NCI-H345 treated with DMSO at 0.1 percent for 48 hours (cell line): ENCODE data around the gene C2orf42.
A peak's percentile ranks its signal among the peaks of the same experiment; 100 is the strongest.
"Not testable (repeated sequence)": the region's sequence is repeated elsewhere in the genome, so short reads cannot be mapped to it uniquely, and the experiment has no call there.

Experiments
- DNase-seq: peaks from one replicate; lab custom pipeline; 2025; ENCODE audit not compliant: unreplicated experiment; lab: John Stamatoyannopoulos, UW

The C2orf42 gene

DNA sequence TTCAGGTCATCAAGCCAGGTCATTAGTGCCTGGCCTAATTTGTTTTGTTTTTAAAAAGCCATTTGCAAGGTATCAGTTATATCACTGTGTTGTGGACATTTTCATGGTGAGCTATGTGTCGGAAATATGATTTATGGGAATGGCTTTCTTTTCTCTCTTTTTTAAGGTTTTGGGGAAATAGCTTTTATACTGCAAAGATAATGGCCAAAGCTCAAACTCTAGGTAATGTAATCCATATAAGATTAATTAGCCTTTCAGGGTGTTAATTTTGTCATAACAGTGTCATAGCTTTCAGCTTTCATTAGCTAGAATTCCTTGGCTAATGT lies 57.7 kb downstream of the C2orf42 start:
- DNase-seq: no peak

DNA sequence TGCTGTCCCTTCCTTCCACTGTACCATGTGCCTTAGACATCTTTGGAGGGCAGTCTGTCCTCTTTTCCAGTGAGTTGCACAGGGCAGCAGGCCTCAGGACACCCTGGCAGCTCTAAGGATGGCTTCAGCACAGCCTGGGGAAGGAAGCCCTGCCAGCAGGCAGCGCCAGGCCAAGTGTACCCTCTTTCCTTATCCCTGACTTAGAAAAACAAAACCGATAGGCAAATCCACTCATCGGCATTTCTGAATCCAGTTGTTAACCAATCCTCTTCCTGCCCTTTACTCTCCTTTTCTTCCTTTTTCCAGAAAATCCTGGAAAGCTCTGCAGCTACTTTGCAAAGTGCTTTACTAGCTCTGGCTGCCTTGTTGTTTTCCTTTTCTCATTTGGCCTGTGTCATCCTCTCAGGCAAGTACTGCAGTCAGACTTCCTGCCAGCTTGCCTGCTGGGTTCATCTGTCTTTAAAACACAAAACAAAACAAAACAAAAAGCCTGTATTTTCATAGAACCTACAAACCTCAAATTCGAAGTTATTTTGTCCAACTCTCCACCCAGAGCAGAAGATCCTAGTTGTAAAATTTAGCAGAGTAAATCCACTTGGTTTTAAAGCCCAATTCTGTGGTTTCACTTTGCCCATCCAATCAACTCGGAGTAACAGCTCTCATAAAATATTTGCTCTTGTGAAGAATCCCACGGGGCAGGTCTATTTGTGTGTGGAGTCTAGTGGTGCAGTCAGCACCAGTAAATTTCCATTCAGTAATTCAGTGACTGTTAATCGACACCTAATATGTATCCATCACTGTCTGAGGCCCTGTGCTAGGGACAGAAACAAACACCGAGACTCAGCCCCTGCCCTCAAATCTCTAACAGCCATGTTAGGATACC lies 58.3 kb downstream of the C2orf42 start:
- DNase-seq: peak; percentile 86

GRCh38 chr2:70131344-70132143 lies 59.3 kb downstream of the C2orf42 start:
- DNase-seq: not testable (repeated sequence)

DNA sequence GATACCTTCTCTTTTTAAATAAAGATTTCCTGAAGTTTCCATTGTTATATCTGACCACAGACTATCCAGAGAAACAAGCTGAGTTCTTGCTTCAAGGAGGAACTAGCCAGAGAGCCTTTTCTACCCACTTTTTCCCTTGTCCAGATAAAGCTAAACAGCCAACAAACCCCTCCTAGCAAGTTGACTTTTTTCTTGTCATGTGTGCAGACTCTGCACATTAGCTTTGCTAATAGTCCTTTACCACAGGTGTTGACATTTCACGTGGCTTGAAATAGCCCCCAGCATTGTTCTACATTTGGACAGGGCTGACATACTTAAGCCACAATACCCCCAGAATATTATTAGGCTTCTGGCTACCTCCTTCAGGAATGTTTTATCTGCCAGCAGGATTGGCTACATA lies 62.8 kb downstream of the C2orf42 start:
- DNase-seq: no peak

- no peak for DNase-seq
These were observed 64.4 kb downstream of the C2orf42 start for GRCh38 chr2:70126413-70126812.

- no peak for DNase-seq
These were observed 65.3 kb downstream of the C2orf42 start for GRCh38 chr2:70125498-70125898.

GRCh38 chr2:70124983-70125480 lies 65.8 kb downstream of the C2orf42 start:
- peak; percentile 66 for DNase-seq

DNA sequence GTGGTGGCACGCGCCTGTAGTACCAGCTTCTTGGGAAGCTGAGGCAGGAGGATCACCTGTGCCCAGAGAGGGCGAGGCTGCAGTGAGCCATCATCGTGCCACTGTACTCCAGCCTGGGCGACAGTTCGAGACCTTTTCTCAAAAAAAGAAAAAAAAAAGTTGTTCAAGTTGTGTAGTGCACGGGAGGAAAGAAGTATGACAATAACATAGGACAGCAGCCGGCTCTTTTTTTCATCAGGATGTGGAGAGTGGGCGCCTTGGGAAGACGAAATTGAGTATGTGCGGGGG lies 67.0 kb downstream of the C2orf42 start:
- DNase-seq: no peak

GRCh38 chr2:70123051-70123828 lies 67.6 kb downstream of the C2orf42 start:
- no peak for DNase-seq

DNA sequence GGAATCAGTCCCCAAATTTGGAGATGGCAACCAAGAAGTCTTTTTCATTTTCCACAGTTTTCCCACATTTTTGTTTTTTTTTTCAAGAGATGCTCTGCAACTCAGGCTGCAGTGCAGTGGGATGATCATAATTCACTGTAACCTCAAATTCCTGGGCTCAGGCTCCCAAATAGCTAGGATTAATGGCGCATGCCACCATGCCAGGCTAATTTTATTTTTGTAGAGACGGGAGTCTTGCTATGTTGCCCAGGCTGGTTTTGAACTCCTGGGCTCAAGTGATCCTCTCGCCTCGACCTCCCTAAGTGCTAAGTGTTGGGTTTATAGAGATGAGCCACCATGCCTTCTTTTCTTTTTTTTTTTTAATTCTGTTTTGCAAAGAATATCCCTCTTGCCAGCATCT lies 68.3 kb downstream of the C2orf42 start:
- DNase-seq: no peak

DNA sequence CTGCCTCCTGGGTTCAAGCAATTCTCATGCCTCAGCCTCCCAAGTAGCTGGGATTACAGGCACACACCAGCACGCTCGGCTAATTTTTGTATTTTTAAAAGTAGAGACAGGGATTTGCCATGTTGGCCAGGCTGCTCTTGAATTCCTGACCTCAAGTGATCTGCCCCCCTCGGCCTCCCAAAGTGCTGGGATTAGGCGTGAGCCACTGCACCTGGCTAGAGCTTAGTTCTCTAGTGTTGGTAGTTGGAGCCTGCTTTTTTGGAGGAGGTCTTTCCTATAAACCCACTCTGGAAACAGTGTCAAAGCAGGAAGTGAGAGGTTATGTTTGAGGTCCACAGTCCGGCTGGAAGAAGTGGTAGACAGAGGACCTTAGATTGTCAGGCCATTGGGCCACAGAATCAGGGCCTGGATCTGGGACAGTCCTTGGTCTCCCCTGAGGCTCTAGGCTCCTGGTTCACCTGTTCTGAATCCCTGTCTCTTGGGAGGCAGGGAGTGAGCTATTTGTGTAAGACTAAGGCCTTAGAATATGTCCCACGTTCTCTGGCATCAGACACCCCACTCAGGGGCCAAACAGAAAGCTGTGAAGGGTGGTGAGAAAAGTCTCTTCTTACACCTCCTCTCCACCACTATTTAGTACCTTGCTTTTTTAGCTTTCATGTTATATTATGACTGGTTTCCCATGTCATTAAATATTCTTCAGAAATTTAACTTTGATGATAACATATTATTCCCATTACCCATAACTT lies 69.0 kb downstream of the C2orf42 start:
- DNase-seq: no peak

- DNase-seq: no peak
These were observed 71.9 kb downstream of the C2orf42 start for GRCh38 chr2:70118798-70119454.

- DNase-seq: no peak
These were observed 73.8 kb downstream of the C2orf42 start for GRCh38 chr2:70116936-70117552.

- DNase-seq: no peak
These were observed 75.0 kb downstream of the C2orf42 start for GRCh38 chr2:70115646-70116442.

DNA sequence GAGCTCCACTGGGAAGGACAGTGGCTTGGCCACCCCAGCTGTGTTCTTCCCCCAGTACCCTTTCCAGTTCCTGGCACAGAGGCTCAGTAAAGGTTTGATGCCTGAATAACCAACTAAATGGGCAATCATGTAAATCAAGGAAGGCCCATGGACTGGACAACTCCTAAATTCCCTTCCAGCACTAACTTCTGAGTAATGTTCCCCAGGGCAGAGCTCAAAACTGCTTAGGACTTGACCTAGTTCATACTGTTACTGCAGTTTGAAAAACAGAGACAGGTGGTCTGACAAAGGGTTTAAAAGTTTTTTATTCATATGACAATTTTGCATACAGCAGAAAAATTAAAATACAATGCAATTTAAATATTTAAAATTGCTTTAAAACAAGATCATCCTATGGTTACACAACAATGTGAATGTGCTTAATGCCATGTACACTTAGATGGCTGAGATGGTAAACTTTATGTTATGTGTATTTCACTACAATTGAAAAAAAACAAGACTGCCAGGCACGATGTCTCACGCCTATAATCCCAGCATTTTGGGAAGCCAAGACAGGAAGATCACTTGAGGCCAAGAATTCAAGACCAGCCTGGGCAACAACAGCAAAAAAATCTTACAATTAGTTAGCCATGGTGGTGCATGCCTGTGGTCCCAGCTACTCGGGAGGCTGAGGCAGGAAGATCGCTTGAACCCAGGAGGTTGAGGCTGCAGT lies 77.3 kb downstream of the C2orf42 start:
- no peak for DNase-seq

DNA sequence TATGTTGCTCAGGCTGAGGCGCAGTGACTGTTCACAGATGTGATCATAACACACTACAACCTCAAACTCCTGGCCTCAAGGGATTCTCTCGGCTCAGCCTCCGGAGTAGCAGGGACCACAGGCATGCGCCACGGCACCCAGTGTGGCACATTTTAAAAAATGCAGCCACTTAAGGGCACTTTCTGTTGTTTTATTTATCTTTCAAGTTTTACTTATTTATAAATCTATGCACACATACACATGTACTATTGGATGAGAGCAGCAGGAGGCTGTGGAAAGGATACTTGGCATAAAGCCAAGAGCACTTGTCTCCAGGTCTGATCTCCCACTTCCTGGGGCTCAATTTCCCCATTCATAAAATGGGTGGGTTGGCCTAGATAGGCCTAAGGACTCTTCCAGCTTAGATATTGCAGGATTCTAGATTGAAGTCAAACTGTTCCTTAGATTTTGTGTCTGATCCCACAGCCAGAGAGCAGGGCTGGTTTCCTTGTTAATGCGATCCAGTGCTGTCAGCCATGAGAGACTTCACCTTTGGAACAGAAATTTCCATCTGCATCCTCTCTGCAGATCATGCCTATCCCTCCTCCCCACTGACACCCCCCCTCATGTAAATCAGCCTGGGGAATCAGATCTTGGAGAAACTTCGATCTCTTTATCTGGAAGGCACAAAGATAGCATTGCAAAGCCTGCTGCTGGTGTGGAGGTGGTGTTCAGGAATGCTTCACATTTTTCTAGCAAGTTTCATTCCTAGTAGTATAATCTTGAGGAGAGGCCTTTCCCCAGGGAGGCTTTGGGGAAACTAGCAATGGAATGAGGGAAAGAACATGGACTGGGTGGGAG lies 78.8 kb downstream of the C2orf42 start:
- DNase-seq: peak; percentile 9

DNA sequence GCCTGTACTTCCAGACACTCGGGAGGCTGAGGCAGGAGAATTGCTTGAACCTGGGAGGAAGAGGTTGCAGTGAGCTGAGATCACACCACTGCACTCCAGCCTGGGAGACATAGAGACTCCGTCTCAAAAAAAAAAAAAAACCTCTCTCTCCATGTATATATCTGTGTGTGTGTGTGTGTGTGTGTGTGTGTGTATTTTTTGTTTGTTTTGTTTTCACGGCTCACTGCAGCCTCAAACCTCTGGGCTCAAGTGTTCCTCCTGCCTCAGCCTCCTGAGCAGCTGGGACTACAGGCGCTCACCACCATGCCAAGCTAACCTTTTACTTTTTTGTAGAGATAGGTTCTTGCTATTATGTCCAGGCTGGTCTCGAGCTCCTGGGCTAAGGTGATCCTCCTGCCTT lies 80.4 kb downstream of the C2orf42 start:
- not testable (repeated sequence) for DNase-seq

DNA sequence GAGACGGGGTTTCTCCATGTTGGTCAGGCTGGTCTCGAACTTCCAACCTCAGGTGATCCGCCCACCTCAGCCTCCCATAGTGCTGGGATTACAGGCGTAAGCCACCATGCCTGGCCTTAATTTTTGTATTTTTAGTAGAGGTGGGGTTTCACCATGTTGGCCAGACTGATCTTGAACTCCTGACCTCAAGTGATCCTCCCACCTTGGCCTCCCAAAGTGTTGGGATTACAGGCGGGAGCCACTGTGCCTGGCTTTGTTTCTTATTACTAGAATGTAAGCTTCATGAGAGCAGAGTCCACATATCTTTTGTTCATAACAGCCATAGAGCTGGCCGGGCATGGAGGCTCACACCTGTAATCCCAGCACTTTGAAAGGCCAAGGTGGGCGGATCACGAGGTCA lies 84.7 kb downstream of the C2orf42 start:
- DNase-seq: not testable (repeated sequence)
